ENCODE results near the gene NPC1L1.

GRCh38 chr7:44548893-44549292, 7.8 kb upstream of the NPC1L1 start:
- TF ChIP-seq CTCF (IDR thresholded peaks at IDR 0.05) (no peak), POLR2A (IDR thresholded peaks at IDR 0.05) (no peak)

Measured in esophagus squamous epithelium (tissue), 4 donors.